MM.1S (cell line): ENCODE results near the gene SLX4IP.

Experiments used
- DNase-seq: peaks from one replicate; pipeline ENCODE4 v3.0.0-alpha.2; 2015
- H2AFZ ChIP-seq: fragments of 300-600 bp; sonication (generic); 2 replicates; pipeline ENCODE4 v1.6.0; 2016; ENCODE audit warnings: antibody characterized with exemption, low read length
- H3F3A ChIP-seq: fragments of 300-600 bp; sonication (generic); 2 replicates; pipeline ENCODE4 v1.6.1; 2016; ENCODE audit warnings: mild to moderate bottlenecking, antibody characterized with exemption, low read length, moderate library complexity, mixed read lengths; ENCODE audit not compliant: insufficient read depth
- H3K27ac ChIP-seq: fragments of 300-600 bp; sonication (generic); 2 replicates; pipeline ENCODE4 v1.5.1; 2016; ENCODE audit warnings: mild to moderate bottlenecking, low read length
- H3K27me3 ChIP-seq: fragments of 300-600 bp; sonication (generic); replicated peaks from 2 replicates; pipeline ENCODE4 v1.6.0; 2016; ENCODE audit warnings: low read length; ENCODE audit not compliant: insufficient read depth
- H3K36me3 ChIP-seq: fragments of 300-600 bp; sonication (generic); replicated peaks from 2 replicates; pipeline ENCODE4 v1.6.1; 2016; ENCODE audit warnings: mild to moderate bottlenecking, low read length, mixed read lengths; ENCODE audit not compliant: insufficient read depth
- H3K4me1 ChIP-seq: fragments of 300-600 bp; sonication (generic); 2 replicates; pipeline ENCODE4 v1.6.1; 2016; ENCODE audit warnings: low read length, mixed read lengths
- H3K4me2 ChIP-seq: fragments of 300-600 bp; sonication (generic); 2 replicates; pipeline ENCODE4 v1.6.0; 2016; ENCODE audit warnings: low read depth, low read length
- H3K4me3 ChIP-seq: fragments of 300-600 bp; sonication (generic); 2 replicates; pipeline ENCODE4 v1.5.1; 2016; ENCODE audit warnings: low read length, mixed read lengths
- H3K79me2 ChIP-seq: fragments of 300-600 bp; sonication (generic); 2 replicates; pipeline ENCODE4 v1.6.1; 2016; ENCODE audit warnings: mixed run types, low read length, mixed read lengths
- H3K9ac ChIP-seq: fragments of 300-600 bp; sonication (generic); 2 replicates; pipeline ENCODE4 v1.6.1; 2016; ENCODE audit warnings: low read length, mixed read lengths
- H3K9me2 ChIP-seq: fragments of 300-600 bp; sonication (generic); replicated peaks from 2 replicates; pipeline ENCODE4 v1.6.1; 2016; ENCODE audit warnings: mild to moderate bottlenecking, low read length, mixed read lengths; ENCODE audit not compliant: insufficient read depth
- H3K9me3 ChIP-seq: fragments of 300-600 bp; sonication (generic); replicated peaks from 2 replicates; pipeline ENCODE4 v1.6.1; 2016; ENCODE audit warnings: mild to moderate bottlenecking, low read length, mixed read lengths; ENCODE audit not compliant: insufficient read depth
- H4K20me1 ChIP-seq: fragments of 300-600 bp; sonication (generic); 2 replicates; pipeline ENCODE4 v1.6.1; 2016; ENCODE audit warnings: mild to moderate bottlenecking, low read length, moderate library complexity, mixed read lengths; ENCODE audit not compliant: insufficient read depth
- EZH2 ChIP-seq: fragments of 300-600 bp; sonication (generic); optimal IDR thresholded peaks from 2 replicates; pipeline ENCODE3; 2017; ENCODE audit warnings: low read depth, mild to moderate bottlenecking, antibody characterized with exemption, low read length, mixed read lengths
- EZH2phosphoT487 ChIP-seq: fragments of 300-600 bp; sonication (generic); IDR thresholded peaks from 2 replicates; pipeline ENCODE4 v1.6.1; 2018; ENCODE audit warnings: antibody characterized with exemption, low read length
- TF ChIP-seq, protein P1 (sequence below): fragments of 300-600 bp; sonication (generic); IDR thresholded peaks from 2 replicates; pipeline ENCODE4 v1.5.1; 2016; ENCODE audit warnings: antibody characterized with exemption, low read length, mixed read lengths

The SLX4IP gene

DNA sequence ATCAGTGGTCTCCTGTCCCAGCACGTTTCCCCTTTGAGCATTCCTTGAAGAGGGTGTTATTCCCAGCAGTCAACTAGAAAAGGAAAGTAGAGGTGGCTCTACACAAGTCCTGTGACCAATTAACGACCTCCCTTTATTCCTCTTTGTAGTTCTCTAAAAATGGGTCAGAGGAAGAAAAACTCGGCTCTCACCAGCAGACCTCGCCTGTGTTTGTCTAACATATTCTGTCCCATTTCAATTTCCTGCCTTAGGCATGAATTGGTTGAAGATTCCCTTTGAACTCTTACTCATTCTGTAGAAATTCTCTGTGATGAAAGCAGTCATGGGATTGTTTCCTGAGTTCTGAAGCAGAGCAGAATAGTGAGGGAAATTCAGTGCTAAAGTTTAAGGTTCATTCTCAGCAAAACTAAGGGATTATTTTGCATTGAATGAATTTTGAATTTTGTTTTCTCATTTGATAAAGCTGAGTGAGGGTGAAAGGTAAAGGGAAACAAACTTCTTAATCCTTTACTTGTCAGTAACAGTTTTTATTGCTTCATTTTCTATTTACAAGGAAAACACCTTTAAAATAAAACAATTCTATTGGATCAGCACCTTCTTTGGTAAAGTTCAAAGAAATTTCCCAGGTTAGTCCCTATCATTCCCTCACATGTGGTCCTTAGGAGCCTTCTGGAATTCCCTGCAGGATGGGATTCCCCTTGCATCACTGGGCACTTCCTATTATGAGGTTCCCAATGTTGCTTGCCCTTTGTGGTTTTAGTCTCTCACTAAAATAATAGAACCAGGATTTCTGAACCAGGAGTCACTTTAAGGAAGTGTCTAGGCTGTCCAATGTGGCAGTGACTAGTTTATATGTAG lies 105.8 kb downstream of the SLX4IP start:
- no peak overlapping the region for H2AFZ ChIP-seq
- no peak overlapping the region for H3K27ac ChIP-seq
- no peaks in the 10 kb centered on the region for H3K9me2 ChIP-seq
- H4K20me1 ChIP-seq, result no peaks in the 10 kb centered on the region
- H3K27me3 ChIP-seq, result no peaks in the 10 kb centered on the region
- TF ChIP-seq EZH2phosphoT487 (no peak), EZH2 (no peak)
- TF ChIP-seq, protein P1, sequence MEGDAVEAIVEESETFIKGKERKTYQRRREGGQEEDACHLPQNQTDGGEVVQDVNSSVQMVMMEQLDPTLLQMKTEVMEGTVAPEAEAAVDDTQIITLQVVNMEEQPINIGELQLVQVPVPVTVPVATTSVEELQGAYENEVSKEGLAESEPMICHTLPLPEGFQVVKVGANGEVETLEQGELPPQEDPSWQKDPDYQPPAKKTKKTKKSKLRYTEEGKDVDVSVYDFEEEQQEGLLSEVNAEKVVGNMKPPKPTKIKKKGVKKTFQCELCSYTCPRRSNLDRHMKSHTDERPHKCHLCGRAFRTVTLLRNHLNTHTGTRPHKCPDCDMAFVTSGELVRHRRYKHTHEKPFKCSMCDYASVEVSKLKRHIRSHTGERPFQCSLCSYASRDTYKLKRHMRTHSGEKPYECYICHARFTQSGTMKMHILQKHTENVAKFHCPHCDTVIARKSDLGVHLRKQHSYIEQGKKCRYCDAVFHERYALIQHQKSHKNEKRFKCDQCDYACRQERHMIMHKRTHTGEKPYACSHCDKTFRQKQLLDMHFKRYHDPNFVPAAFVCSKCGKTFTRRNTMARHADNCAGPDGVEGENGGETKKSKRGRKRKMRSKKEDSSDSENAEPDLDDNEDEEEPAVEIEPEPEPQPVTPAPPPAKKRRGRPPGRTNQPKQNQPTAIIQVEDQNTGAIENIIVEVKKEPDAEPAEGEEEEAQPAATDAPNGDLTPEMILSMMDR, result no peak
- no peak overlapping the region for H3K4me2 ChIP-seq
- no peak for DNase-seq
- H3K79me2 ChIP-seq, result no peaks in the 10 kb centered on the region
- H3K9me3 ChIP-seq, result no peaks in the 10 kb centered on the region
- H3K36me3 ChIP-seq, result no peaks in the 10 kb centered on the region
- H3F3A ChIP-seq, result no peaks in the 10 kb centered on the region
- no peaks in the 10 kb centered on the region for H3K4me1 ChIP-seq
- H3K9ac ChIP-seq, result no peak overlapping the region
- H3K4me3 ChIP-seq, result no peak overlapping the region

- no peak overlapping the region for H2AFZ ChIP-seq
- H3K4me1 ChIP-seq, result no peaks in the 10 kb centered on the region
- H3K9me2 ChIP-seq, result no peaks in the 10 kb centered on the region
- H3K9ac ChIP-seq, result no peak overlapping the region
- no peaks in the 10 kb centered on the region for H3K27me3 ChIP-seq
- no peaks in the 10 kb centered on the region for H3K36me3 ChIP-seq
- H3K4me2 ChIP-seq, result no peak overlapping the region
- H4K20me1 ChIP-seq, result no peaks in the 10 kb centered on the region
- no peaks in the 10 kb centered on the region for H3K79me2 ChIP-seq
- TF ChIP-seq EZH2phosphoT487 (no peak), EZH2 (no peak)
- TF ChIP-seq, protein P1, result no peak
- no peak for DNase-seq
- H3K4me3 ChIP-seq, result no peak overlapping the region
- no peaks in the 10 kb centered on the region for H3F3A ChIP-seq
- H3K27ac ChIP-seq, result no peak overlapping the region
- no peaks in the 10 kb centered on the region for H3K9me3 ChIP-seq
Measured at GRCh38 chr20:10541668-10542411, 106.7 kb downstream of the SLX4IP start.

GRCh38 chr20:10542442-10542841 lies 107.3 kb downstream of the SLX4IP start:
- H3K27ac ChIP-seq, result no peak overlapping the region
- H2AFZ ChIP-seq, result no peak overlapping the region
- H3K27me3 ChIP-seq, result no peaks in the 10 kb centered on the region
- H3F3A ChIP-seq, result no peaks in the 10 kb centered on the region
- H3K9ac ChIP-seq, result no peak overlapping the region
- no peaks in the 10 kb centered on the region for H3K9me3 ChIP-seq
- H3K36me3 ChIP-seq, result no peaks in the 10 kb centered on the region
- no peaks in the 10 kb centered on the region for H3K9me2 ChIP-seq
- H3K79me2 ChIP-seq, result no peaks in the 10 kb centered on the region
- no peaks in the 10 kb centered on the region for H4K20me1 ChIP-seq
- no peak for TF ChIP-seq EZH2
- TF ChIP-seq, protein P1, result no peak
- no peak for TF ChIP-seq EZH2phosphoT487
- no peak overlapping the region for H3K4me2 ChIP-seq
- no peak overlapping the region for H3K4me3 ChIP-seq
- DNase-seq, result no peak
- H3K4me1 ChIP-seq, result no peaks in the 10 kb centered on the region
